ENCODE results near the gene PLXNA4.

Gene PLXNA4

GRCh38 chr7:132192809-132193208, 383.5 kb downstream of the PLXNA4 start:
- no peak for TF ChIP-seq CTCF (IDR thresholded peaks at IDR 0.05; ENCODE audit: low read depth, low read length)
- Histone ChIP-seq H3K4me3 (ENCODE audit: low read depth, low read length) (no peak overlapping the region), H3K9me3 (no peaks in the 10 kb centered on the region), H3K27me3 (no peaks in the 10 kb centered on the region), H3K4me1 (no peaks in the 10 kb centered on the region), H3K36me3 (peaks cover 7% of the 10 kb centered on the region)
- no peak for DNase-seq

- Histone ChIP-seq H3K36me3 (peaks cover 13% of the 10 kb centered on the region), H3K27me3 (no peaks in the 10 kb centered on the region), H3K4me3 (ENCODE audit: low read depth, low read length) (no peak overlapping the region), H3K4me1 (no peaks in the 10 kb centered on the region), H3K9me3 (peaks cover 6% of the 10 kb centered on the region; the same call in 1 of the 2 replicates)
- no peak for DNase-seq
- TF ChIP-seq CTCF (IDR thresholded peaks at IDR 0.05; ENCODE audit: low read depth, low read length): no peak
Observed at GRCh38 chr7:132191418-132191817, 384.9 kb downstream of the PLXNA4 start.

GRCh38 chr7:132190683-132191082, 385.6 kb downstream of the PLXNA4 start:
- Histone ChIP-seq H3K9me3 (peaks cover 6% of the 10 kb centered on the region; the same call in 1 of the 2 replicates), H3K4me3 (ENCODE audit: low read depth, low read length) (no peak overlapping the region), H3K4me1 (no peaks in the 10 kb centered on the region), H3K36me3 (peaks cover 15% of the 10 kb centered on the region), H3K27me3 (no peaks in the 10 kb centered on the region)
- DNase-seq: no peak
- no peak for TF ChIP-seq CTCF (IDR thresholded peaks at IDR 0.05; ENCODE audit: low read depth, low read length)

GRCh38 chr7:132189881-132190280, 386.4 kb downstream of the PLXNA4 start:
- H3K4me3 ChIP-seq (ENCODE audit: low read depth, low read length): no peak overlapping the region
- H3K4me1 ChIP-seq: no peaks in the 10 kb centered on the region
- H3K9me3 ChIP-seq: peaks cover 6% of the 10 kb centered on the region; the same call in 1 of the 2 replicates
- no peak for TF ChIP-seq CTCF (IDR thresholded peaks at IDR 0.05; ENCODE audit: low read depth, low read length)
- peaks cover 16% of the 10 kb centered on the region for H3K36me3 ChIP-seq
- DNase-seq: no peak
- no peaks in the 10 kb centered on the region for H3K27me3 ChIP-seq

DNA sequence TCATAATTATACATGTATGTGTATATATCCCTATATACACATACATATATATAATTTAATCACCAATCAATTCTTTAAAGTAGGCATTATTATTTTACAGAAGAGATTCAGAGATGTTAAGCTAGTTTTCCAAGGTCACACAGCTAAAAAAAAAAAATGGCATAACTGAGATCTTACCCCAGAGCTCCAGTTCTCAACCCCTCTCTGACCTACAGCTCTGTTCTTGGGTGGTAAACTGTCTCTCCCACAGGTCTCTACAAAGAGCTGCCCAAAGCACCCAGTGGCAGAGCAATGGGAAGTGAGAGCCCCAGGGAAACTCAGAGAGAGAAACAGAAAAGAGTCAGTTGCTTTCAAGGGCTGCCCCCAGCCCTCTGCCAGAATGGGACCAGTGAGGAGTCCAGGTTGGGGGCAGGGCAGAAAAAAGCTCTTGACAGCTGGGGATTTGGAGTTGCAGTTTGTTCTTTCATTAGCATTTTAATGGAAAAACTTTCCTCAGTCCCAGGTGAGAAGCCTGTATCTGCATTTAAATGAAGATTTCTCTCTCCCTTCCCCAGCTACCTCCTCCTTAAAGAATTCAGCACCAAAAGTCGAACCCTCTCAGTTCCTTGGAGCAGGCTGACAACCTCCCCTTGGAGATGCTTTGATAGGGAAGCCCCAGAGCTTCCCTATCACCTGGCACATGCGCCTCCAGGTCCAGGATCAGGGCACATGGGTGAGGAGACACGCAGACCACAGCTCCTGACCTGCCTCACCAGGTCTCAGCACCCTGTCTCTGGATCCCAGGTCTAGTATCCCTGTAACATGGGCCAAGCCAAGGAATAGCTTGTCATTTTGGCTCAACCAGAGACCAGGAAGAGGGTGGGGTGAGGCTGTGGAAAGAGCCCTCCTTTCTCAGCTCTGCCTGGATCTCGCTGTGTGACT, 388.1 kb downstream of the PLXNA4 start:
- Histone ChIP-seq H3K4me1 (no peaks in the 10 kb centered on the region; the same call in 1 of the 2 replicates), H3K9me3 (peaks cover 6% of the 10 kb centered on the region; the same call in 1 of the 2 replicates), H3K4me3 (ENCODE audit: low read depth, low read length) (no peak overlapping the region), H3K27me3 (no peaks in the 10 kb centered on the region), H3K36me3 (peaks cover 23% of the 10 kb centered on the region)
- TF ChIP-seq CTCF (IDR thresholded peaks at IDR 0.05; ENCODE audit: low read depth, low read length): no peak
- no peak for DNase-seq

DNA sequence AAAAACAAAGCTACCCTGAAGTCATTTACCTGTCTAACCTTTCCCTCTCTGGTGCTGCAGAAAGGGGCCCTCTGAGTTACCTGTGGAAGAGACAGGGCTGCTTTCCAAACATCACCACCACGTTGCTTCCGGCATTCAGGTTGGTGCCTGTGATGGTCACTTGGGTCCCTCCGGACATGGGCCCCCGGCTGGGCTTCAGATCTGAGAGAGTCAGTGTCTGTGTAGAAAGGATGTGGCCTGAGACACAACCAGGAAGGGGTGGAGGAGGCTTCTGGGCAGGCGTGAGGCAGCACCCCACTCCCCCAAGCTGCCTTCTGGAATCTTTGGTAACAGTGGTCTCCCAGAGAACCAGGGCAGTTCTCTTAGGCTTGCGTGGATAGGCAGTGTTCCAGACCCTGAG, 388.9 kb downstream of the PLXNA4 start:
- Histone ChIP-seq H3K4me3 (ENCODE audit: low read depth, low read length) (no peak overlapping the region), H3K4me1 (no peaks in the 10 kb centered on the region; the same call in 1 of the 2 replicates), H3K27me3 (no peaks in the 10 kb centered on the region), H3K9me3 (peaks cover 6% of the 10 kb centered on the region; the same call in 1 of the 2 replicates), H3K36me3 (peaks cover 23% of the 10 kb centered on the region)
- DNase-seq: no peak
- no peak for TF ChIP-seq CTCF (IDR thresholded peaks at IDR 0.05; ENCODE audit: low read depth, low read length)
